Erythroblast (primary cell): ENCODE measurements around the gene TMC5.

ENCODE experiments used
- GATA1 ChIP-seq: IDR thresholded peaks from 2 replicates; pipeline ENCODE4 v1.6.1; 2011; ENCODE audit warnings: low read depth, mild to moderate bottlenecking, control low read depth, low read length, moderate library complexity
- POLR2A ChIP-seq: IDR thresholded peaks from 2 replicates; pipeline ENCODE4 v1.6.1; 2011; ENCODE audit warnings: mild to moderate bottlenecking, low read length

- TF ChIP-seq POLR2A (no peak), GATA1 (no peak)
Observed at GRCh38 chr16:19515757-19516156, 98.1 kb downstream of the TMC5 start.
